HCT116 (cell line): Measurements from ENCODE around the gene TTLL5. TPM values are rescaled to one million over a fixed set of nuclear protein-coding genes. Genes with fewer than 3 reads are reported as not detected.

Source experiments
- ATAC-seq: fragments of 200-7000 bp; cut with Tn5 transposase; 2 replicates; pipeline ENCODE4 v1.9.1; 2020; ENCODE audit warnings: mild to moderate bottlenecking, moderate library complexity
- BruUV-seq: library from RNA; stranded (reverse); fragments of 400-500 nt; replicated peaks from 2 replicates; lab custom pipeline; 2021; lab: Mats Ljungman, UMichigan
- CTCF ChIA-PET: fragments of 300-600 bp; sonication (Branson Sonifier 250); formaldehyde crosslinking; loops from one replicate; lab custom pipeline; 2021; ENCODE audit warnings: antibody characterized with exemption; lab: Charles Lee
- POLR2A ChIA-PET: fragments of 300-600, 350-600 bp; sonication (Branson Sonifier 250); formaldehyde crosslinking; loops from one replicate; lab custom pipeline; 2021; ENCODE audit warnings: antibody characterized with exemption; lab: Charles Lee
- RAD21 ChIA-PET, 2 experiments: fragments of 300-600 bp; sonication (Branson Sonifier 250); formaldehyde crosslinking; loops; one replicate each; lab custom pipeline; 2023; ENCODE audit warnings: low total read pairs in 2 of 2; ENCODE audit not compliant: uncharacterized antibody in 2 of 2, unreplicated experiment in 2 of 2, low non-redundant PET in 1 of 2; lab: Charles Lee
- DNase-seq: peaks from one replicate; pipeline ENCODE4 v3.0.0-alpha.2; 2010; ENCODE audit warnings: low read depth, low spot score
- H2AFZ ChIP-seq: fragments of 200-600 bp; shearing (Covaris generic), sonication (generic); 2 replicates; pipeline ENCODE4 v1.6.1; 2017; ENCODE audit warnings: low read depth, mixed run types, mixed read lengths, antibody characterized with exemption, low read length; ENCODE audit not compliant: poor library complexity, severe bottlenecking
- H3K27ac ChIP-seq: 2 replicates; pipeline ENCODE4 v1.5.1; 2012; ENCODE audit warnings: low read depth, low read length
- H3K27me3 ChIP-seq: fragments of 200-600 bp; sonication (generic); 2 replicates; pipeline ENCODE4 v1.6.1; 2016; ENCODE audit warnings: mixed run types, low read length, mixed read lengths; ENCODE audit not compliant: insufficient read depth
- H3K36me3 ChIP-seq, 2 experiments: fragments of 200-500 bp in 1 of 2; fragments of 200-600 bp in 1 of 2; sonication (Bioruptor generic) in 1 of 2; sonication (generic) in 1 of 2; 2 replicates each; pipeline versions ENCODE4 v1.5.1 to v1.6.1; 2014 to 2016; ENCODE audit warnings: low read length in 2 of 2, inconsistent platforms in 1 of 2, mixed read lengths in 1 of 2, mixed run types in 1 of 2; ENCODE audit not compliant: insufficient read depth in 2 of 2, control insufficient read depth in 1 of 2
- H3K4me1 ChIP-seq, 2 experiments: fragments of 200-600 bp in 1 of 2; sonication (generic) in 1 of 2; 2 replicates each; pipeline versions ENCODE4 v1.5.1 to v1.6.1; 2012 to 2017; ENCODE audit warnings: low read length in 2 of 2, inconsistent platforms in 1 of 2, mild to moderate bottlenecking in 1 of 2, mixed read lengths in 1 of 2, mixed run types in 1 of 2, moderate library complexity in 1 of 2; ENCODE audit not compliant: insufficient read depth in 2 of 2, control insufficient read depth in 1 of 2
- H3K4me2 ChIP-seq: fragments of 200-600 bp; sonication (generic); 2 replicates; pipeline ENCODE4 v1.6.1; 2017; ENCODE audit warnings: mixed run types, low read length, mixed read lengths
- H3K4me3 ChIP-seq, 2 experiments: fragments of 200-600 bp in 1 of 2; sonication (generic) in 1 of 2; replicated peaks in 1 of 2; 2 replicates each; pipeline ENCODE4 v1.5.1; 2011 to 2016; ENCODE audit warnings: low read length in 2 of 2, control low read depth in 1 of 2, low read depth in 1 of 2, mild to moderate bottlenecking in 1 of 2, mixed read lengths in 1 of 2, mixed run types in 1 of 2
- H3K79me2 ChIP-seq: fragments of 200-600 bp; sonication (generic); 2 replicates; pipeline ENCODE4 v1.6.1; 2017; ENCODE audit warnings: mild to moderate bottlenecking, mixed run types, low read length, moderate library complexity, mixed read lengths; ENCODE audit not compliant: insufficient read depth
- H3K9ac ChIP-seq: fragments of 200-600 bp; sonication (generic); 2 replicates; pipeline ENCODE4 v1.6.1; 2016; ENCODE audit warnings: low read length, mixed read lengths
- H3K9me2 ChIP-seq: fragments of 200-600 bp; sonication (generic), shearing (Covaris generic); 2 replicates; pipeline ENCODE4 v1.6.1; 2017; ENCODE audit warnings: mixed run types, mild to moderate bottlenecking, moderate library complexity; ENCODE audit not compliant: insufficient read depth
- H3K9me3 ChIP-seq, 2 experiments: fragments of 200-500 bp in 1 of 2; fragments of 200-600 bp in 1 of 2; sonication (Bioruptor generic) in 1 of 2; sonication (generic) in 1 of 2; 2 replicates each; pipeline ENCODE4 v1.6.1; 2014 to 2017; ENCODE audit warnings: low read length in 2 of 2, mixed read lengths in 2 of 2, inconsistent platforms in 1 of 2, low read depth in 1 of 2, mild to moderate bottlenecking in 1 of 2, mixed run types in 1 of 2, moderate library complexity in 1 of 2; ENCODE audit not compliant: control insufficient read depth in 1 of 2, insufficient read depth in 1 of 2
- H4K20me1 ChIP-seq: fragments of 200-600 bp; sonication (generic), shearing (Covaris generic); 2 replicates; pipeline ENCODE4 v1.6.1; 2017; ENCODE audit warnings: mixed run types, mild to moderate bottlenecking, moderate library complexity; ENCODE audit not compliant: insufficient read depth
- CBX3 ChIP-seq: IDR thresholded peaks from 2 replicates; pipeline ENCODE4 v1.6.1; 2012; ENCODE audit warnings: low read depth
- ELF1 ChIP-seq: IDR thresholded peaks from 2 replicates; pipeline ENCODE4 v1.6.1; 2012; ENCODE audit warnings: low read depth, borderline replicate concordance
- EZH2 ChIP-seq: fragments of 200-600 bp; sonication (generic); IDR thresholded peaks from 2 replicates; pipeline ENCODE4 v1.6.1; 2017; ENCODE audit warnings: antibody characterized with exemption, mixed run types
- FOSL1 ChIP-seq: IDR thresholded peaks from 2 replicates; pipeline ENCODE4 v1.6.1; 2012; ENCODE audit warnings: low read depth
- JUND ChIP-seq: IDR thresholded peaks from 2 replicates; pipeline ENCODE4 v1.6.1; 2012
- POLR2A ChIP-seq: IDR thresholded peaks from 2 replicates; pipeline ENCODE4 v1.7.0; 2011; ENCODE audit warnings: borderline replicate concordance; ENCODE audit not compliant: insufficient read depth, insufficient read length; ENCODE audit errors: extremely low read depth
- SIN3A ChIP-seq: IDR thresholded peaks from 2 replicates; pipeline ENCODE4 v1.6.1; 2012; ENCODE audit warnings: low read depth
- SRF ChIP-seq: IDR thresholded peaks from 2 replicates; pipeline ENCODE4 v1.6.1; 2012; ENCODE audit warnings: low read depth
- ZNF274 ChIP-seq: fragments of 200-500 bp; sonication (Bioruptor generic); IDR thresholded peaks from 2 replicates; pipeline ENCODE4 v1.6.1; 2014; ENCODE audit warnings: mild to moderate bottlenecking, low read depth, low read length, inconsistent platforms
- intact Hi-C: fragments of 100-400 bp; cut with micrococcal nuclease; formaldehyde crosslinking; loops from 2 replicates; pipeline ENCODE4 v1.10.0; 2022
- total RNA-seq: library from RNA; stranded (reverse); gene quantifications from one replicate; pipeline ENCODE4 v1.2.1, GENCODE V29; 2021; ENCODE audit not compliant: unreplicated experiment
- TF ChIP-seq, protein P1 (sequence below), 3 experiments: fragments of 200-600 bp in 1 of 3; sonication (generic) in 1 of 3; IDR thresholded peaks in 2 of 3; conservative IDR thresholded peaks in 1 of 3; 2 replicates each; pipeline ENCODE4 v1.5.1; 2012 to 2017; ENCODE audit warnings: low read depth in 2 of 3, low read length in 2 of 3, antibody characterized with exemption in 1 of 3, borderline replicate concordance in 1 of 3, control low read depth in 1 of 3, mild to moderate bottlenecking in 1 of 3, mixed read lengths in 1 of 3, mixed run types in 1 of 3, moderate library complexity in 1 of 3; ENCODE audit not compliant: insufficient read depth in 1 of 3
- TF ChIP-seq, protein P2 (sequence below): IDR thresholded peaks from 2 replicates; pipeline ENCODE4 v1.6.1; 2011; ENCODE audit warnings: mild to moderate bottlenecking, low read length, moderate library complexity; ENCODE audit not compliant: insufficient replicate concordance; ENCODE audit errors: extremely low read depth
- TF ChIP-seq, protein P3 (sequence below): IDR thresholded peaks from 2 replicates; pipeline ENCODE4 v1.6.1; 2012

TTLL5 gene
- total RNA-seq, 1 experiment from 2014 or later: 26.2 TPM

DNA sequence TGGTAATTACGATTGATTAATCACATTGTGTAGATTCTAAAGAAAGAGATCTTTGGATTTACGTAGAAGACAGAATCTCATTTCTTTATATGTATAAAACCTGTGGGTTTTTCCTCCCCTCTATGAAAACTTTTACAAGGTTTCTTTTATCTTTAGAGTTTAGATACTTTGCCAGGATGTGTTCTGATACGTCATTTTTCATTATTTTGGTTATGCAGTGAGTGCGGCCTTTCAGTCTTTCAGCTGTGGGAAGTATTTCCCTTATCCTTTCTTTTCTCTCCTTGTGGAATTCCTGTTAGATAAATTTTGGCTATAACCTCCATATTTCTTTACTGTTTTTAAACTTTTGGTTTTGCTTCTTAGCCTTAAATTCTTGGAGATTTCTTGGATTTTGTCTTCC lies 92.7 kb downstream of the TTLL5 start (continued):
- TF ChIP-seq, protein P1, sequence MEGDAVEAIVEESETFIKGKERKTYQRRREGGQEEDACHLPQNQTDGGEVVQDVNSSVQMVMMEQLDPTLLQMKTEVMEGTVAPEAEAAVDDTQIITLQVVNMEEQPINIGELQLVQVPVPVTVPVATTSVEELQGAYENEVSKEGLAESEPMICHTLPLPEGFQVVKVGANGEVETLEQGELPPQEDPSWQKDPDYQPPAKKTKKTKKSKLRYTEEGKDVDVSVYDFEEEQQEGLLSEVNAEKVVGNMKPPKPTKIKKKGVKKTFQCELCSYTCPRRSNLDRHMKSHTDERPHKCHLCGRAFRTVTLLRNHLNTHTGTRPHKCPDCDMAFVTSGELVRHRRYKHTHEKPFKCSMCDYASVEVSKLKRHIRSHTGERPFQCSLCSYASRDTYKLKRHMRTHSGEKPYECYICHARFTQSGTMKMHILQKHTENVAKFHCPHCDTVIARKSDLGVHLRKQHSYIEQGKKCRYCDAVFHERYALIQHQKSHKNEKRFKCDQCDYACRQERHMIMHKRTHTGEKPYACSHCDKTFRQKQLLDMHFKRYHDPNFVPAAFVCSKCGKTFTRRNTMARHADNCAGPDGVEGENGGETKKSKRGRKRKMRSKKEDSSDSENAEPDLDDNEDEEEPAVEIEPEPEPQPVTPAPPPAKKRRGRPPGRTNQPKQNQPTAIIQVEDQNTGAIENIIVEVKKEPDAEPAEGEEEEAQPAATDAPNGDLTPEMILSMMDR (IDR thresholded peaks at IDR 0.05 in 2 of 3, conservative IDR thresholded peaks at IDR 0.05 in 1 of 3; ENCODE audit: borderline replicate concordance in 1 of 3, insufficient read depth in 1 of 3, low read depth in 2 of 3, low read length in 2 of 3): no peak
- TF ChIP-seq POLR2A (no peak), ZNF274 (no peak), CBX3 (no peak), EZH2 (no peak), JUND (no peak), ELF1 (no peak)
- TF ChIP-seq, protein P2, sequence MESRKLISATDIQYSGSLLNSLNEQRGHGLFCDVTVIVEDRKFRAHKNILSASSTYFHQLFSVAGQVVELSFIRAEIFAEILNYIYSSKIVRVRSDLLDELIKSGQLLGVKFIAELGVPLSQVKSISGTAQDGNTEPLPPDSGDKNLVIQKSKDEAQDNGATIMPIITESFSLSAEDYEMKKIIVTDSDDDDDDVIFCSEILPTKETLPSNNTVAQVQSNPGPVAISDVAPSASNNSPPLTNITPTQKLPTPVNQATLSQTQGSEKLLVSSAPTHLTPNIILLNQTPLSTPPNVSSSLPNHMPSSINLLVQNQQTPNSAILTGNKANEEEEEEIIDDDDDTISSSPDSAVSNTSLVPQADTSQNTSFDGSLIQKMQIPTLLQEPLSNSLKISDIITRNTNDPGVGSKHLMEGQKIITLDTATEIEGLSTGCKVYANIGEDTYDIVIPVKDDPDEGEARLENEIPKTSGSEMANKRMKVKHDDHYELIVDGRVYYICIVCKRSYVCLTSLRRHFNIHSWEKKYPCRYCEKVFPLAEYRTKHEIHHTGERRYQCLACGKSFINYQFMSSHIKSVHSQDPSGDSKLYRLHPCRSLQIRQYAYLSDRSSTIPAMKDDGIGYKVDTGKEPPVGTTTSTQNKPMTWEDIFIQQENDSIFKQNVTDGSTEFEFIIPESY: no peak
- TF ChIP-seq, all 23 proteins: peak for 0

DNA sequence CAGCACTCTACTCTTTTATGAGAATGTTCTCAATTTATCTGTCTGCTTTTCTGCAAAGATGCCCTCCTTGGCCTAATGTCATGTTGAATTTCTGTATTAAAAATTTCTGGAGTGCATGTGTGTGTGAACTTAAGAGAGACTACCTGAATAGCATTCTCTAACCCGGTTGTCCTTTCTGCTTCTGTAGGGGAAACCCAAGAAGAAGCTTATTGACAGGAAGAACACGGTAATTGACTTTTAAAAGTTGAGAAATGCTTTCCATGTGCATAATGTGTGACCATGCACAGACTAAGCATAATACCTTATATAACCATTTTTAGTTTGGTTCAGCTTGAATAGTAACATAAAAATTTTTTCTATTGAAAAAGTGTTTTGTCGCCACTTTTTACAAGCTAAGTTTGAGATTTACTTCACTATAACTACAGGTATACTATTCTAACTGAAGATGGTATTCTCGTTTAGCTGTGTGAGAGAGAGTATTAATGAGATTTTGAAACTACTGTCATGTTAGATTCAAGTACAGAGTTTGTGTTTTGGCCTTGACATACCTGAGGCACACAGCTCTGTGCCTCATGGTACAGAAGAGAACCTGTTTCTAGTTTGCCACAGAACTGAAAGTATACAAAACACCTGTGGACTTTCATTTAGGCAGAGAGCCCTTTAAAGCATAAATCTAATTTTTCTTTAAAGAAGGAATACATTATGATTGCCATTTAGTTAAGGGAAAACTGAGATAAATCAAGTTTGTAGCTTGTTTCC lies 96.8 kb downstream of the TTLL5 start:
- no peak overlapping the region for H3K9ac ChIP-seq
- no peaks in the 10 kb centered on the region for H3K79me2 ChIP-seq
- RAD21 ChIA-PET: no interaction called here
- CTCF ChIA-PET: no interaction called here
- no peaks in the 10 kb centered on the region for H3K9me2 ChIP-seq
- H4K20me1 ChIP-seq: no peaks in the 10 kb centered on the region
- H3K27ac ChIP-seq: no peak overlapping the region
- no peak for ATAC-seq
- H3K4me2 ChIP-seq: no peak overlapping the region
- H3K9me3 ChIP-seq: no peaks in the 10 kb centered on the region
- intact Hi-C loops: no loop called here
- H3K4me1 ChIP-seq: no peaks in the 10 kb centered on the region
- H3K4me3 ChIP-seq: no peak overlapping the region
- BruUV-seq: no TSS peak
- no peaks in the 10 kb centered on the region for H3K27me3 ChIP-seq
- peaks cover 0 to 2% of the 10 kb centered on the region in 2 experiments; a peak in 1 of 4 replicates for H3K36me3 ChIP-seq
- POLR2A ChIA-PET: no interaction called here
- no peak overlapping the region for H2AFZ ChIP-seq
- DNase-seq: no peak
- TF ChIP-seq, protein P1 (IDR thresholded peaks at IDR 0.05 in 2 of 3, conservative IDR thresholded peaks at IDR 0.05 in 1 of 3; ENCODE audit: borderline replicate concordance in 1 of 3, insufficient read depth in 1 of 3, low read depth in 2 of 3, low read length in 2 of 3): no peak
- TF ChIP-seq, protein P3, sequence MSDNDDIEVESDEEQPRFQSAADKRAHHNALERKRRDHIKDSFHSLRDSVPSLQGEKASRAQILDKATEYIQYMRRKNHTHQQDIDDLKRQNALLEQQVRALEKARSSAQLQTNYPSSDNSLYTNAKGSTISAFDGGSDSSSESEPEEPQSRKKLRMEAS: no peak
- no peak for TF ChIP-seq SRF
- TF ChIP-seq EZH2: no peak
- TF ChIP-seq, protein P2: no peak
- TF ChIP-seq SIN3A: no peak
- no peak for TF ChIP-seq FOSL1
